HG03457 (cell line): ENCODE measurements around the gene ITGB5.

ENCODE experiments used
- ATAC-seq: cut with Tn5 transposase; IDR thresholded peaks from one replicate; pipeline ENCODE4 v1.9.1; 2021; ENCODE audit warnings: moderate number of reproducible peaks; ENCODE audit not compliant: unreplicated experiment

ITGB5 gene

GRCh38 chr3:124867511-124867910 is 19.7 kb downstream of the ITGB5 start:
- ATAC-seq: no peak

GRCh38 chr3:124862006-124862405 is 25.2 kb downstream of the ITGB5 start:
- ATAC-seq: no peak

GRCh38 chr3:124861041-124861440 is 26.1 kb downstream of the ITGB5 start:
- ATAC-seq: no peak

GRCh38 chr3:124860599-124860998 is 26.6 kb downstream of the ITGB5 start:
- ATAC-seq: no peak

GRCh38 chr3:124859025-124859424 is 28.1 kb downstream of the ITGB5 start:
- ATAC-seq: no peak

- no peak for ATAC-seq
These were observed 28.9 kb downstream of the ITGB5 start for GRCh38 chr3:124858275-124858674.

GRCh38 chr3:124856677-124857076 is 30.5 kb downstream of the ITGB5 start:
- no peak for ATAC-seq

GRCh38 chr3:124854009-124854408 is 33.2 kb downstream of the ITGB5 start:
- no peak for ATAC-seq

- no peak for ATAC-seq
These were observed 33.7 kb downstream of the ITGB5 start for GRCh38 chr3:124853446-124853845.

GRCh38 chr3:124851905-124852304 is 35.3 kb downstream of the ITGB5 start:
- ATAC-seq: no peak

GRCh38 chr3:124851136-124851535 is 36.0 kb downstream of the ITGB5 start:
- ATAC-seq: no peak

- ATAC-seq: no peak
These were observed 36.5 kb downstream of the ITGB5 start for GRCh38 chr3:124850633-124851032.

- no peak for ATAC-seq
These were observed 37.0 kb downstream of the ITGB5 start for GRCh38 chr3:124850212-124850611.

- ATAC-seq: no peak
These were observed 38.9 kb downstream of the ITGB5 start for GRCh38 chr3:124848300-124848699.

- ATAC-seq: no peak
These were observed 39.3 kb downstream of the ITGB5 start for GRCh38 chr3:124847863-124848262.

GRCh38 chr3:124847051-124847450 is 40.1 kb downstream of the ITGB5 start:
- ATAC-seq: no peak

GRCh38 chr3:124846189-124846588 is 41.0 kb downstream of the ITGB5 start:
- no peak for ATAC-seq

- ATAC-seq: no peak
These were observed 41.8 kb downstream of the ITGB5 start for GRCh38 chr3:124845406-124845805.

- ATAC-seq: no peak
These were observed 43.5 kb downstream of the ITGB5 start for GRCh38 chr3:124843506-124844177.

- ATAC-seq: no peak
These were observed 44.1 kb downstream of the ITGB5 start for GRCh38 chr3:124843047-124843446.

- no peak for ATAC-seq
These were observed 45.6 kb downstream of the ITGB5 start for GRCh38 chr3:124841517-124841916.

GRCh38 chr3:124840331-124840730 is 46.8 kb downstream of the ITGB5 start:
- no peak for ATAC-seq

- ATAC-seq: no peak
These were observed 47.3 kb downstream of the ITGB5 start for GRCh38 chr3:124839896-124840295.
